ENCODE results near the gene ZMAT5.
A peak's percentile ranks its signal among the peaks of the same experiment; 100 is the strongest.

Gene ZMAT5

GRCh38 chr22:29731058-29731850, 35.6 kb downstream of the ZMAT5 start:
- DNase-seq (ENCODE audit: low read depth, low spot score): no peak

- DNase-seq (ENCODE audit: low read depth, low spot score): no peak
Measured at GRCh38 chr22:29729161-29729560, 37.6 kb downstream of the ZMAT5 start.

- peak; percentile 67 for DNase-seq (ENCODE audit: low read depth, low spot score)
Measured at GRCh38 chr22:29727131-29727523, 39.7 kb downstream of the ZMAT5 start.

- DNase-seq (ENCODE audit: low read depth, low spot score): no peak
Measured at GRCh38 chr22:29726512-29727130, 40.2 kb downstream of the ZMAT5 start.

GRCh38 chr22:29726106-29726505, 40.7 kb downstream of the ZMAT5 start:
- DNase-seq (ENCODE audit: low read depth, low spot score): no peak

GRCh38 chr22:29724843-29725242, 42.0 kb downstream of the ZMAT5 start:
- no peak for DNase-seq (ENCODE audit: low read depth, low spot score)

- no peak for DNase-seq (ENCODE audit: low read depth, low spot score)
Measured at GRCh38 chr22:29723766-29724165, 43.0 kb downstream of the ZMAT5 start.

- DNase-seq (ENCODE audit: low read depth, low spot score): peak; percentile 64
Measured at GRCh38 chr22:29722587-29722986, 44.2 kb downstream of the ZMAT5 start.

GRCh38 chr22:29722151-29722550, 44.7 kb downstream of the ZMAT5 start:
- DNase-seq (ENCODE audit: low read depth, low spot score): peak; percentile 81

- DNase-seq (ENCODE audit: low read depth, low spot score): peak; percentile 35
Measured at GRCh38 chr22:29720811-29721323, 45.9 kb downstream of the ZMAT5 start.

- peak; percentile 54 for DNase-seq (ENCODE audit: low read depth, low spot score)
Measured at GRCh38 chr22:29719899-29720645, 46.7 kb downstream of the ZMAT5 start, which contains the start of gene CABP7. Gene CABP7 (plus strand): TSS chr22:29720003. CDS start chr22:29720425, 422 bp downstream.

GRCh38 chr22:29718949-29719898, 47.6 kb downstream of the ZMAT5 start:
- no peak for DNase-seq (ENCODE audit: low read depth, low spot score)

- DNase-seq (ENCODE audit: low read depth, low spot score): no peak
Measured at GRCh38 chr22:29717789-29718188, 49.0 kb downstream of the ZMAT5 start.

GRCh38 chr22:29716814-29717545, 49.8 kb downstream of the ZMAT5 start:
- peak; percentile 92 for DNase-seq (ENCODE audit: low read depth, low spot score)

GRCh38 chr22:29715705-29716104, 51.1 kb downstream of the ZMAT5 start:
- no peak for DNase-seq (ENCODE audit: low read depth, low spot score)

GRCh38 chr22:29715240-29715639, 51.6 kb downstream of the ZMAT5 start:
- no peak for DNase-seq (ENCODE audit: low read depth, low spot score)

GRCh38 chr22:29713156-29713727, 53.6 kb downstream of the ZMAT5 start:
- no peak for DNase-seq (ENCODE audit: low read depth, low spot score)

- no peak for DNase-seq (ENCODE audit: low read depth, low spot score)
Measured at GRCh38 chr22:29712119-29712518, 54.7 kb downstream of the ZMAT5 start.

GRCh38 chr22:29710922-29711593, 55.7 kb downstream of the ZMAT5 start:
- peak; percentile 56 for DNase-seq (ENCODE audit: low read depth, low spot score)
